Neuron (in vitro differentiated cells): ENCODE data around the gene ACKR1.

Experiments
- H2AFZ ChIP-seq: one replicate; pipeline ENCODE4 v1.6.1; 2013; ENCODE audit warnings: low read depth, mild to moderate bottlenecking, inconsistent platforms, low read length, moderate library complexity
- H3K27me3 ChIP-seq: one replicate; pipeline ENCODE4 v1.6.1; 2013; ENCODE audit warnings: low read length; ENCODE audit not compliant: insufficient read depth
- H3K36me3 ChIP-seq: one replicate; pipeline ENCODE4 v1.6.1; 2013; ENCODE audit warnings: low read length; ENCODE audit not compliant: insufficient read depth
- H3K4me1 ChIP-seq: one replicate; pipeline ENCODE4 v1.6.1; 2013; ENCODE audit warnings: low read length; ENCODE audit not compliant: insufficient read depth
- H3K4me3 ChIP-seq: 2 replicates; pipeline ENCODE4 v1.5.1; 2013; ENCODE audit warnings: mild to moderate bottlenecking, low read length, moderate library complexity
- H3K9me3 ChIP-seq: one replicate; pipeline ENCODE4 v1.6.1; 2013; ENCODE audit warnings: low read length

ACKR1 gene

GRCh38 chr1:159197561-159198557 lies 6.8 kb upstream of the ACKR1 start:
- peaks cover 4% of the 10 kb centered on the region for H3K36me3 ChIP-seq
- H3K4me1 ChIP-seq, result peaks cover 8% of the 10 kb centered on the region
- no peaks in the 10 kb centered on the region for H3K27me3 ChIP-seq
- no peak overlapping the region for H3K4me3 ChIP-seq
- H3K9me3 ChIP-seq, result no peaks in the 10 kb centered on the region
- H2AFZ ChIP-seq, result no peak overlapping the region

GRCh38 chr1:159199901-159200300 lies 4.8 kb upstream of the ACKR1 start:
- H3K4me1 ChIP-seq, result peaks cover 8% of the 10 kb centered on the region
- H3K4me3 ChIP-seq, result no peak overlapping the region
- peaks cover 4% of the 10 kb centered on the region for H3K36me3 ChIP-seq
- H3K9me3 ChIP-seq, result no peaks in the 10 kb centered on the region
- H2AFZ ChIP-seq, result no peak overlapping the region
- H3K27me3 ChIP-seq, result peaks cover 3% of the 10 kb centered on the region

GRCh38 chr1:159200769-159201168 lies 3.9 kb upstream of the ACKR1 start:
- peaks cover 8% of the 10 kb centered on the region for H3K27me3 ChIP-seq
- H3K36me3 ChIP-seq, result peaks cover 4% of the 10 kb centered on the region
- H2AFZ ChIP-seq, result no peak overlapping the region
- H3K4me3 ChIP-seq, result no peak overlapping the region
- H3K4me1 ChIP-seq, result peaks cover 8% of the 10 kb centered on the region
- H3K9me3 ChIP-seq, result no peaks in the 10 kb centered on the region

GRCh38 chr1:159201642-159202041 lies 3.0 kb upstream of the ACKR1 start:
- Histone ChIP-seq H3K4me1 (peaks cover 8% of the 10 kb centered on the region), H3K9me3 (no peaks in the 10 kb centered on the region), H3K27me3 (peaks cover 12% of the 10 kb centered on the region), H2AFZ (no peak overlapping the region), H3K4me3 (no peak overlapping the region), H3K36me3 (peaks cover 4% of the 10 kb centered on the region)

- Histone ChIP-seq H3K27me3 (peaks cover 30% of the 10 kb centered on the region), H3K36me3 (peaks cover 2% of the 10 kb centered on the region), H3K4me3 (no peak overlapping the region), H2AFZ (no peak overlapping the region), H3K9me3 (no peaks in the 10 kb centered on the region), H3K4me1 (peaks cover 8% of the 10 kb centered on the region)
Observed at GRCh38 chr1:159203610-159204009, 1.1 kb upstream of the ACKR1 start.

- no peaks in the 10 kb centered on the region for H3K9me3 ChIP-seq
- H3K27me3 ChIP-seq, result peaks cover 34% of the 10 kb centered on the region
- no peak overlapping the region for H2AFZ ChIP-seq
- peaks cover 8% of the 10 kb centered on the region for H3K4me1 ChIP-seq
- H3K4me3 ChIP-seq, result no peak overlapping the region
- H3K36me3 ChIP-seq, result no peaks in the 10 kb centered on the region
Observed at GRCh38 chr1:159205225-159205624, 550 bp downstream of the ACKR1 start.

GRCh38 chr1:159206110-159206509 lies 1.4 kb downstream of the ACKR1 start:
- peaks cover 8% of the 10 kb centered on the region for H3K4me1 ChIP-seq
- H3K27me3 ChIP-seq, result peaks cover 39% of the 10 kb centered on the region
- no peaks in the 10 kb centered on the region for H3K9me3 ChIP-seq
- H3K4me3 ChIP-seq, result no peak overlapping the region
- no peak overlapping the region for H2AFZ ChIP-seq
- H3K36me3 ChIP-seq, result no peaks in the 10 kb centered on the region

GRCh38 chr1:159207080-159207479 lies 2.4 kb downstream of the ACKR1 start:
- Histone ChIP-seq H3K4me3 (no peak overlapping the region), H3K4me1 (no peaks in the 10 kb centered on the region), H3K27me3 (peaks cover 40% of the 10 kb centered on the region), H2AFZ (no peak overlapping the region), H3K9me3 (no peaks in the 10 kb centered on the region), H3K36me3 (no peaks in the 10 kb centered on the region)

- Histone ChIP-seq H3K4me1 (no peaks in the 10 kb centered on the region), H2AFZ (no peak overlapping the region), H3K4me3 (no peak overlapping the region), H3K9me3 (no peaks in the 10 kb centered on the region), H3K36me3 (no peaks in the 10 kb centered on the region), H3K27me3 (peaks cover 40% of the 10 kb centered on the region)
Observed at GRCh38 chr1:159207774-159208173, 3.1 kb downstream of the ACKR1 start.

GRCh38 chr1:159208175-159208825 lies 3.6 kb downstream of the ACKR1 start:
- Histone ChIP-seq H3K9me3 (no peaks in the 10 kb centered on the region), H3K27me3 (peaks cover 40% of the 10 kb centered on the region), H3K4me1 (no peaks in the 10 kb centered on the region), H2AFZ (no peak overlapping the region), H3K36me3 (no peaks in the 10 kb centered on the region), H3K4me3 (no peak overlapping the region)

GRCh38 chr1:159209061-159209460 lies 4.4 kb downstream of the ACKR1 start:
- no peak overlapping the region for H2AFZ ChIP-seq
- no peak overlapping the region for H3K4me3 ChIP-seq
- H3K27me3 ChIP-seq, result peaks cover 37% of the 10 kb centered on the region
- H3K9me3 ChIP-seq, result no peaks in the 10 kb centered on the region
- H3K36me3 ChIP-seq, result no peaks in the 10 kb centered on the region
- H3K4me1 ChIP-seq, result no peaks in the 10 kb centered on the region

- Histone ChIP-seq H2AFZ (no peak overlapping the region), H3K36me3 (no peaks in the 10 kb centered on the region), H3K27me3 (peaks cover 34% of the 10 kb centered on the region), H3K4me3 (no peak overlapping the region), H3K9me3 (no peaks in the 10 kb centered on the region), H3K4me1 (no peaks in the 10 kb centered on the region)
Observed at GRCh38 chr1:159211331-159212136, 6.9 kb downstream of the ACKR1 start.

GRCh38 chr1:159212596-159212995 lies 7.9 kb downstream of the ACKR1 start:
- H3K4me3 ChIP-seq, result no peak overlapping the region
- peaks cover 29% of the 10 kb centered on the region for H3K27me3 ChIP-seq
- no peak overlapping the region for H2AFZ ChIP-seq
- no peaks in the 10 kb centered on the region for H3K9me3 ChIP-seq
- H3K36me3 ChIP-seq, result no peaks in the 10 kb centered on the region
- no peaks in the 10 kb centered on the region for H3K4me1 ChIP-seq
